SK-N-SH (cell line): ENCODE results near the gene FMNL2. TPM values are rescaled to one million over a fixed set of nuclear protein-coding genes. Genes with fewer than 3 reads are reported as not detected.

Source experiments
- CTCF ChIA-PET: fragments of 300-600, 350-600 bp; formaldehyde crosslinking; extraction: SDS; loops from one replicate; lab custom pipeline; 2021; lab: Yijun Ruan, JAX
- POLR2A ChIA-PET: fragments of 350-600 bp; sonication (Branson Sonifier 250); formaldehyde crosslinking; extraction: SDS; loops from one replicate; lab custom pipeline; 2020; ENCODE audit warnings: antibody characterized with exemption, inconsistent platforms; lab: Yijun Ruan, JAX
- DNase-seq: peaks from one replicate; pipeline ENCODE4 v3.0.0; 2012
- H2AFZ ChIP-seq: fragments of 200-600 bp; sonication (generic); 2 replicates; pipeline ENCODE4 v1.8.1; 2016; ENCODE audit warnings: antibody characterized with exemption, mild to moderate bottlenecking, low read depth
- H3F3A ChIP-seq: fragments of 200-600 bp; sonication (generic); replicated peaks from 2 replicates; pipeline ENCODE3; 2016; ENCODE audit warnings: antibody characterized with exemption, mild to moderate bottlenecking; ENCODE audit not compliant: insufficient read depth
- H3K27ac ChIP-seq, 2 experiments: fragments of 200-500 bp in 1 of 2; fragments of 200-600 bp in 1 of 2; sonication (Bioruptor generic) in 1 of 2; sonication (generic), shearing (Covaris generic) in 1 of 2; 2 replicates each; pipeline versions ENCODE4 v1.5.1 to v1.6.1; 2014 to 2016; ENCODE audit warnings: low read depth in 2 of 2, inconsistent platforms in 1 of 2, low read length in 1 of 2, mild to moderate bottlenecking in 1 of 2, mixed read lengths in 1 of 2
- H3K27me3 ChIP-seq: fragments of 200-600 bp; sonication (generic), shearing (Covaris generic); 2 replicates; pipeline ENCODE4 v1.6.1; 2016; ENCODE audit warnings: mixed run types; ENCODE audit not compliant: insufficient read depth
- H3K36me3 ChIP-seq, 2 experiments: fragments of 200-500 bp in 1 of 2; fragments of 200-600 bp in 1 of 2; sonication (Bioruptor generic) in 1 of 2; sonication (generic) in 1 of 2; replicated peaks in 1 of 2; 2 replicates each; pipeline versions ENCODE3 to v1.5.1; 2014 to 2016; ENCODE audit warnings: low read length in 1 of 2, mild to moderate bottlenecking in 1 of 2; ENCODE audit not compliant: insufficient read depth in 2 of 2, control insufficient read depth in 1 of 2
- H3K4me1 ChIP-seq, 2 experiments: fragments of 200-500 bp in 1 of 2; fragments of 200-600 bp in 1 of 2; sonication (Bioruptor generic) in 1 of 2; sonication (generic), shearing (Covaris generic) in 1 of 2; 2 replicates each; pipeline versions ENCODE4 v1.5.1 to v1.6.1; 2014 to 2016; ENCODE audit warnings: low read depth in 1 of 2, low read length in 1 of 2, mixed run types in 1 of 2; ENCODE audit not compliant: insufficient read depth in 2 of 2, control insufficient read depth in 1 of 2
- H3K4me2 ChIP-seq: fragments of 200-600 bp; sonication (generic), shearing (Covaris generic); 2 replicates; pipeline ENCODE4 v1.6.1; 2017; ENCODE audit warnings: mixed run types
- H3K4me3 ChIP-seq, 2 experiments: fragments of 200-500 bp in 1 of 2; fragments of 200-600 bp in 1 of 2; sonication (Bioruptor generic) in 1 of 2; sonication (generic), shearing (Covaris generic) in 1 of 2; 2 replicates each; pipeline versions ENCODE4 v1.5.1 to v1.8.1; 2014 to 2016; ENCODE audit warnings: low read depth in 2 of 2, inconsistent platforms in 1 of 2, low read length in 1 of 2, mild to moderate bottlenecking in 1 of 2, mixed read lengths in 1 of 2, moderate library complexity in 1 of 2
- H3K79me2 ChIP-seq: fragments of 200-600 bp; sonication (generic); 2 replicates; pipeline ENCODE4 v1.8.1; 2017; ENCODE audit warnings: mild to moderate bottlenecking; ENCODE audit not compliant: insufficient read depth
- H3K9ac ChIP-seq: fragments of 200-600 bp; sonication (generic); 2 replicates; pipeline ENCODE4 v1.6.1; 2017; ENCODE audit warnings: mixed run types
- H3K9me2 ChIP-seq: fragments of 200-600 bp; sonication (generic); 2 replicates; pipeline ENCODE4 v1.6.1; 2017; ENCODE audit warnings: mixed run types
- H3K9me3 ChIP-seq: fragments of 200-600 bp; sonication (generic); 2 replicates; pipeline ENCODE4 v1.6.1; 2017; ENCODE audit warnings: mixed run types, mild to moderate bottlenecking, moderate library complexity
- H4K20me1 ChIP-seq: fragments of 200-600 bp; sonication (generic); 2 replicates; pipeline ENCODE4 v1.6.1; 2017; ENCODE audit warnings: mild to moderate bottlenecking, mixed run types; ENCODE audit not compliant: insufficient read depth
- CHD2 ChIP-seq: fragments of 150-350 bp; IDR thresholded peaks from 2 replicates; pipeline ENCODE4 v1.6.1; 2018; ENCODE audit warnings: low read length; ENCODE audit not compliant: partially characterized antibody
- EP300 ChIP-seq, 2 experiments: IDR thresholded peaks; 2 replicates each; pipeline versions ENCODE4 v1.4.0 to v1.6.1; 2012; ENCODE audit warnings: borderline replicate concordance in 1 of 2, low read depth in 1 of 2, low read length in 1 of 2
- EZH2phosphoT487 ChIP-seq: fragments of 200-600 bp; sonication (generic); IDR thresholded peaks from 2 replicates; pipeline ENCODE4 v1.6.1; 2017; ENCODE audit warnings: low read depth, mixed run types, mild to moderate bottlenecking, antibody characterized with exemption, moderate library complexity, borderline replicate concordance
- FOSL2 ChIP-seq: IDR thresholded peaks from 2 replicates; pipeline ENCODE4 v1.4.0; 2012; ENCODE audit warnings: low read depth, mild to moderate bottlenecking, moderate library complexity, borderline replicate concordance
- IRF3 ChIP-seq: fragments of 150-350 bp; IDR thresholded peaks from 2 replicates; pipeline ENCODE4 v1.6.1; 2016; ENCODE audit warnings: mild to moderate bottlenecking, low read depth, low read length
- JUND ChIP-seq: IDR thresholded peaks from 2 replicates; pipeline ENCODE4 v1.4.0; 2012
- MEF2A ChIP-seq: IDR thresholded peaks from 2 replicates; pipeline ENCODE4 v1.4.0; 2012; ENCODE audit warnings: low read depth, borderline replicate concordance
- MXI1 ChIP-seq: IDR thresholded peaks from 2 replicates; pipeline ENCODE4 v1.6.1; 2012; ENCODE audit warnings: mild to moderate bottlenecking, low read depth, low read length, improper control_type of control experiment
- SMC3 ChIP-seq: IDR thresholded peaks from 2 replicates; pipeline ENCODE4 v1.6.1; 2012; ENCODE audit warnings: low read depth, low read length, improper control_type of control experiment
- TAF1 ChIP-seq: IDR thresholded peaks from 2 replicates; pipeline ENCODE4 v1.6.1; 2012; ENCODE audit warnings: low read depth, mild to moderate bottlenecking, low read length, moderate library complexity, borderline replicate concordance
- TCF12 ChIP-seq: IDR thresholded peaks from 2 replicates; pipeline ENCODE4 v1.4.0; 2012
- ZBTB33 ChIP-seq: IDR thresholded peaks from 2 replicates; pipeline ENCODE4 v1.4.0; 2012; ENCODE audit warnings: low read depth, borderline replicate concordance
- WGBS: methylation state at CpG from one replicate; pipeline ENCODE4 v1.1.6; 2017; ENCODE audit warnings: low lambda C conversion rate; 5-methylcytosine and 5-hydroxymethylcytosine counted together
- polyA plus RNA-seq, 3 experiments: library from polyadenylated mRNA; depleted of rRNA; stranded (reverse); fragments of >200 nt; gene quantifications; 2 replicates each; pipeline ENCODE4 v1.2.3, GENCODE V29; 2012
- TF ChIP-seq, protein P1 (sequence below): IDR thresholded peaks from 2 replicates; pipeline ENCODE4 v1.4.0; 2012; ENCODE audit warnings: low read depth, borderline replicate concordance
- TF ChIP-seq, protein P2 (sequence below): fragments of 150-350 bp; IDR thresholded peaks from 2 replicates; pipeline ENCODE4 v1.6.1; 2017; ENCODE audit warnings: antibody characterized with exemption, low read length, low read depth, borderline replicate concordance

FMNL2 gene
- polyA plus RNA-seq, 1 of the 3 experiments (the other 2 are of a cell fraction), result 14.5 TPM

GRCh38 chr2:152606941-152607340, 272.0 kb downstream of the FMNL2 start:
- H3K9ac ChIP-seq, result no peak overlapping the region
- H3K79me2 ChIP-seq, result no peaks in the 10 kb centered on the region
- peaks cover 5% of the 10 kb centered on the region for H3F3A ChIP-seq
- peaks cover 0 to 6% of the 10 kb centered on the region in 2 experiments; a peak in 2 of 4 replicates for H3K4me1 ChIP-seq
- H3K9me2 ChIP-seq, result no peaks in the 10 kb centered on the region
- WGBS, result 67% methylated on average over 2 of the region's 2 CpGs
- no peaks in the 10 kb centered on the region for H4K20me1 ChIP-seq
- DNase-seq, result no peak
- no peaks in the 10 kb centered on the region for H3K27me3 ChIP-seq
- H3K9me3 ChIP-seq, result no peaks in the 10 kb centered on the region
- H3K4me3 ChIP-seq, result no peak overlapping the region
- no peak overlapping the region for H2AFZ ChIP-seq
- H3K4me2 ChIP-seq, result no peak overlapping the region
- H3K27ac ChIP-seq, result no peak overlapping the region
- TF ChIP-seq, protein P1, sequence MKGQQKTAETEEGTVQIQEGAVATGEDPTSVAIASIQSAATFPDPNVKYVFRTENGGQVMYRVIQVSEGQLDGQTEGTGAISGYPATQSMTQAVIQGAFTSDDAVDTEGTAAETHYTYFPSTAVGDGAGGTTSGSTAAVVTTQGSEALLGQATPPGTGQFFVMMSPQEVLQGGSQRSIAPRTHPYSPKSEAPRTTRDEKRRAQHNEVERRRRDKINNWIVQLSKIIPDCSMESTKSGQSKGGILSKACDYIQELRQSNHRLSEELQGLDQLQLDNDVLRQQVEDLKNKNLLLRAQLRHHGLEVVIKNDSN, result no peak
- no peak for TF ChIP-seq FOSL2
- TF ChIP-seq, all 33 proteins: peak for 0
- ChIA-PET CTCF (no interaction called here), POLR2A (interaction anchor here (1.1 kb wide), 1 partner anchor 8 kb away, joined by 5 read pairs; no protein-coding TSS in a partner anchor)
- H3K36me3 ChIP-seq, result peaks cover 4 to 11% of the 10 kb centered on the region in 2 experiments

- TF ChIP-seq EP300 (IDR thresholded peaks at IDR 0.05; ENCODE audit: borderline replicate concordance in 1 of 2, low read depth in 1 of 2, low read length in 1 of 2) (no peak), CHD2 (no peak), MXI1 (no peak), TAF1 (no peak), IRF3 (no peak), MEF2A (no peak), TCF12 (no peak)
- TF ChIP-seq, all 33 proteins: peak for 0
- H3K4me2 ChIP-seq, result no peak overlapping the region
- no peaks in the 10 kb centered on the region for H3K27me3 ChIP-seq
- H3K4me3 ChIP-seq, result no peak overlapping the region
- no peaks in the 10 kb centered on the region for H3K9me2 ChIP-seq
- peaks cover 0 to 9% of the 10 kb centered on the region in 2 experiments; a peak in 2 of 4 replicates for H3K4me1 ChIP-seq
- ChIA-PET POLR2A (no interaction called here), CTCF (no interaction called here)
- no peak overlapping the region for H2AFZ ChIP-seq
- H3K9me3 ChIP-seq, result no peaks in the 10 kb centered on the region
- H4K20me1 ChIP-seq, result no peaks in the 10 kb centered on the region
- no peaks in the 10 kb centered on the region for H3K79me2 ChIP-seq
- peaks cover 4 to 11% of the 10 kb centered on the region in 2 experiments for H3K36me3 ChIP-seq
- H3K9ac ChIP-seq, result no peak overlapping the region
- H3F3A ChIP-seq, result peaks cover 5% of the 10 kb centered on the region
- DNase-seq, result no peak
- H3K27ac ChIP-seq, result no peak overlapping the region
- WGBS, result 90% methylated on average over 7 of the region's 7 CpGs
Observed at GRCh38 chr2:152607793-152608300, 272.9 kb downstream of the FMNL2 start.

DNA sequence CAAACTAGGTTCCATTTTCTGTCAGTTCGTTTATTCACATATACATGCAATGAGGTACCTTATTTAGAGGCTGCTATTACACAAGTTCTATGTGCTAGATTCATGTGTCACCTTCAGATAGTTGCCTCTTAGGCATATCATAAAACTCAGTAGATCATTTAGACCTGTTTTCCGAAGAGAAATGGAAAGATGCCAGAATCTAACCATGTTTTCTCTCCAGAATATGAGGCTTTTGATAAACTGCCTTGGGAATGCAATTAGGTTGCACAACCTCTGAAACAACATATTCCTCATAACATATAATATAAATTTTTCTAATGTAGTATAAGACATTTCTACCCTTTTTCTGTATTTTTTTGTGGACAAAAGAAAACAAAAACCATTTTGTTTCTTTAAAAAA, 274.2 kb downstream of the FMNL2 start:
- Histone ChIP-seq H3K27me3 (no peaks in the 10 kb centered on the region), H3K27ac (no peak overlapping the region), H3K9me3 (no peaks in the 10 kb centered on the region), H3K36me3 (peaks cover 4 to 11% of the 10 kb centered on the region in 2 experiments), H3F3A (peaks cover 5% of the 10 kb centered on the region), H3K79me2 (no peaks in the 10 kb centered on the region), H3K4me3 (no peak overlapping the region), H2AFZ (no peak overlapping the region), H3K4me1 (peaks cover 2 to 9% of the 10 kb centered on the region in 2 experiments; a peak in 3 of 4 replicates), H3K9me2 (no peaks in the 10 kb centered on the region), H3K4me2 (no peak overlapping the region), H4K20me1 (no peaks in the 10 kb centered on the region), H3K9ac (no peak overlapping the region)
- CTCF ChIA-PET, result interaction anchor here (0.7 kb wide), 1 partner anchor 30 kb away, joined by 3 read pairs; no protein-coding TSS in a partner anchor
- DNase-seq, result no peak
- 72% methylated on average over 2 of the region's 2 CpGs for WGBS
- TF ChIP-seq JUND (no peak), EZH2phosphoT487 (no peak), IRF3 (no peak), CHD2 (no peak), SMC3 (no peak), ZBTB33 (no peak)
- TF ChIP-seq, protein P2, sequence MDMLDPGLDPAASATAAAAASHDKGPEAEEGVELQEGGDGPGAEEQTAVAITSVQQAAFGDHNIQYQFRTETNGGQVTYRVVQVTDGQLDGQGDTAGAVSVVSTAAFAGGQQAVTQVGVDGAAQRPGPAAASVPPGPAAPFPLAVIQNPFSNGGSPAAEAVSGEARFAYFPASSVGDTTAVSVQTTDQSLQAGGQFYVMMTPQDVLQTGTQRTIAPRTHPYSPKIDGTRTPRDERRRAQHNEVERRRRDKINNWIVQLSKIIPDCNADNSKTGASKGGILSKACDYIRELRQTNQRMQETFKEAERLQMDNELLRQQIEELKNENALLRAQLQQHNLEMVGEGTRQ, result no peak
- POLR2A ChIA-PET, result no interaction called here
